K562 treated with DMSO at 1 percent for 24 hours (cell line): ENCODE results near the gene MIER2. TPM values are rescaled to one million over a fixed set of nuclear protein-coding genes. Genes with fewer than 3 reads are reported as not detected.

Source experiments
- total RNA-seq: library from RNA; unstranded; fragments of 300-600 nt; gene quantifications from 2 replicates; pipeline ENCODE4 v1.2.3, GENCODE V29; 2022; ENCODE audit warnings: low read depth; ENCODE audit not compliant: insufficient read depth

MIER2 gene, protein sequence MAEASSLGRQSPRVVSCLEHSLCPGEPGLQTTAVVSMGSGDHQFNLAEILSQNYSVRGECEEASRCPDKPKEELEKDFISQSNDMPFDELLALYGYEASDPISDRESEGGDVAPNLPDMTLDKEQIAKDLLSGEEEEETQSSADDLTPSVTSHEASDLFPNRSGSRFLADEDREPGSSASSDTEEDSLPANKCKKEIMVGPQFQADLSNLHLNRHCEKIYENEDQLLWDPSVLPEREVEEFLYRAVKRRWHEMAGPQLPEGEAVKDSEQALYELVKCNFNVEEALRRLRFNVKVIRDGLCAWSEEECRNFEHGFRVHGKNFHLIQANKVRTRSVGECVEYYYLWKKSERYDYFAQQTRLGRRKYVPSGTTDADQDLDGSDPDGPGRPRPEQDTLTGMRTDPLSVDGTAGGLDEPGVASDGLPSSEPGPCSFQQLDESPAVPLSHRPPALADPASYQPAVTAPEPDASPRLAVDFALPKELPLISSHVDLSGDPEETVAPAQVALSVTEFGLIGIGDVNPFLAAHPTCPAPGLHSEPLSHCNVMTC
- 30.2 and 38.9 TPM in 2 replicates for total RNA-seq

GRCh38 chr19:344625-345319 lies at the start of gene MIER2:
Gene MIER2, minus strand, starts transcription at chr19:344796. Its CDS starts 14 bp downstream, at chr19:344782.

GRCh38 chr19:291006-291521 lies 53.5 kb downstream of the MIER2 start, which contains the start of gene PLPP2:
Gene PLPP2, minus strand, starts transcription at chr19:291403. Its CDS starts 67 bp downstream, at chr19:291336.

Other genes starting within 250 kb of the MIER2 start
- 0.12 TPM in 1 of 2 replicates, not detected in the other for gene OR4F17, start 237.7 kb downstream of the MIER2 start, total RNA-seq
- gene PLPP2, start 53.4 kb downstream of the MIER2 start, total RNA-seq, result 0.63 TPM in 1 of 2 replicates, not detected in the other
- not detected in 2 replicates for gene C2CD4C, start 64.4 kb upstream of the MIER2 start, total RNA-seq
- gene SHC2, start 116.2 kb upstream of the MIER2 start, total RNA-seq, result 1.5 and 1.9 TPM in 2 replicates
- gene MADCAM1, start 151.7 kb upstream of the MIER2 start, total RNA-seq, result 1.0 and 1.9 TPM in 2 replicates
- gene TPGS1, start 162.7 kb upstream of the MIER2 start, total RNA-seq, result 110 and 128 TPM in 2 replicates
- 171 and 181 TPM in 2 replicates for gene CDC34, start 187.0 kb upstream of the MIER2 start, total RNA-seq
- gene GZMM, start 199.3 kb upstream of the MIER2 start, total RNA-seq, result 1.5 and 2.2 TPM in 2 replicates
- gene BSG, start 227.8 kb upstream of the MIER2 start, total RNA-seq, result 800 and 804 TPM in 2 replicates
- gene HCN2, start 245.1 kb upstream of the MIER2 start, total RNA-seq, result 4.4 and 6.4 TPM in 2 replicates